Tibial artery (tissue), 4 donors: ENCODE data around the gene ARHGEF7.

Source experiments
- DNase-seq, 2 donors: peaks; one replicate each; pipeline ENCODE4 v3.0.0-alpha.2; 2019
- H3K27ac ChIP-seq, 2 donors: fragments of 200-600 bp; sonication (generic) in 1 of 2; 1 replicate in 1 of 2; 2 replicates in 1 of 2; pipeline ENCODE4 v1.5.1; 2018 to 2019; ENCODE audit warnings: mild to moderate bottlenecking in 1 of 2
- H3K27me3 ChIP-seq, 2 donors: fragments of 200-600 bp; sonication (generic) in 1 of 2; one replicate each; pipeline versions ENCODE4 v1.5.1 to v1.6.0; 2016 to 2019
- H3K36me3 ChIP-seq, 3 donors: fragments of 200-600 bp; sonication (generic) in 2 of 3; one replicate each; pipeline ENCODE4 v1.5.1; 2016 to 2019; ENCODE audit warnings: mild to moderate bottlenecking in 2 of 3
- H3K4me1 ChIP-seq, 4 donors: fragments of 200-600 bp; sonication (generic) in 2 of 4; 1 replicate in 3 of 4; 2 replicates in 1 of 4; pipeline ENCODE4 v1.5.1; 2016 to 2019
- H3K4me3 ChIP-seq, 2 donors: fragments of 200-600 bp; sonication (generic) in 1 of 2; 1 replicate in 1 of 2; 2 replicates in 1 of 2; pipeline ENCODE4 v1.5.1; 2018 to 2019; ENCODE audit warnings: mild to moderate bottlenecking in 2 of 2
- H3K9me3 ChIP-seq, 3 donors: fragments of 200-600 bp; sonication (generic) in 1 of 3; one replicate each; pipeline ENCODE4 v1.5.1; 2016 to 2019
- CTCF ChIP-seq, 2 experiments: fragments of 200-600 bp in 1 of 2; fragments of 450-650 bp in 1 of 2; IDR thresholded peaks; one replicate each; pipeline ENCODE4 v1.5.1; 2017 to 2019; ENCODE audit warnings: antibody characterized with exemption in 2 of 2, mild to moderate bottlenecking in 1 of 2, moderate library complexity in 1 of 2
- intact Hi-C: fragments of 100-400 bp; cut with DNase I; formaldehyde crosslinking; loops from one replicate; pipeline ENCODE4 v1.15.0; 2023; ENCODE audit warnings: low total_unique reads

ARHGEF7 gene

DNA sequence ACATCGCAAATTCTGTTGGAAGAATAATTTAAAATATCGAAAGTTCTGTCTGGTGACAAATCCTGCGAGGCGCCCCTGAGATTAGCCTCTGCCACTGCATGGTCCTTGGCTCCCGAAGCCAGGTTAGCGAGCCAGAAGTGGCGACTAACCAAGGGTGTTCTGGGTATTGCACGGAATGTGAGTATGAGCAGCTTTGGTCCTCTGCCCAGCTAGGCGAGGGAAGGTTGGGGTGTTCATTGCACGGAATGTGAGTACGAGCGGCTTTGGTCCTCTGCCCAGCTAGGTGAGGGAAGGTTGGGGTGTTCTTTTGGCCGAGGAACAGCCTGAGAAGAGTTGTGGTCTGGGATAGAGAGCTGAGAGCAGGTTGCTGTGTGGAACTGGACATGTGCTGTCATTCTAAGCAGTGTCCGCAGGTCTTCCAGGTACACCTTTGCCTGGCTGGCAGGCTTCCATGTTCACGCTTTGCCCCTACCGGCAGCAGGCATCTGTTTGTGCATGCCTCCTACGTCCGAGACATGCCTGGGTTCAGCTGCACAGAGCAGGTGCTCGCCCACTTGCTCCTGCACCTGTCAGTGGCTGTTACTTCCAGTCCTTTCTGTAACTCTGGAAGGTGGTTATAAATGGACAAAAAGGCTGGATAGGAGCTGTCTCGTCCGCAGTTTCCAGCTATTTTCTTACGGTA, 187.1 kb downstream of the ARHGEF7 start:
- Histone ChIP-seq H3K36me3 (peaks cover 73 to 90% (median 88%) of the 10 kb centered on the region in 3 donors), H3K9me3 (no peaks in the 10 kb centered on the region), H3K27ac (no peak overlapping the region), H3K4me3 (no peak overlapping the region), H3K27me3 (no peaks in the 10 kb centered on the region), H3K4me1 (no peaks in the 10 kb centered on the region)
- no peak for TF ChIP-seq CTCF (IDR thresholded peaks at IDR 0.05)
- no peak for DNase-seq
- intact Hi-C loops = no loop called here

GRCh38 chr13:111303559-111303958, 188.4 kb downstream of the ARHGEF7 start:
- H3K27me3 ChIP-seq = no peaks in the 10 kb centered on the region
- no peaks in the 10 kb centered on the region for H3K4me1 ChIP-seq
- H3K4me3 ChIP-seq = no peak overlapping the region
- H3K27ac ChIP-seq = no peak overlapping the region
- no peaks in the 10 kb centered on the region for H3K9me3 ChIP-seq
- intact Hi-C loops = no loop called here
- no peak for TF ChIP-seq CTCF (IDR thresholded peaks at IDR 0.05)
- peaks cover 79 to 94% (median 92%) of the 10 kb centered on the region in 3 donors for H3K36me3 ChIP-seq
- no peak for DNase-seq

DNA sequence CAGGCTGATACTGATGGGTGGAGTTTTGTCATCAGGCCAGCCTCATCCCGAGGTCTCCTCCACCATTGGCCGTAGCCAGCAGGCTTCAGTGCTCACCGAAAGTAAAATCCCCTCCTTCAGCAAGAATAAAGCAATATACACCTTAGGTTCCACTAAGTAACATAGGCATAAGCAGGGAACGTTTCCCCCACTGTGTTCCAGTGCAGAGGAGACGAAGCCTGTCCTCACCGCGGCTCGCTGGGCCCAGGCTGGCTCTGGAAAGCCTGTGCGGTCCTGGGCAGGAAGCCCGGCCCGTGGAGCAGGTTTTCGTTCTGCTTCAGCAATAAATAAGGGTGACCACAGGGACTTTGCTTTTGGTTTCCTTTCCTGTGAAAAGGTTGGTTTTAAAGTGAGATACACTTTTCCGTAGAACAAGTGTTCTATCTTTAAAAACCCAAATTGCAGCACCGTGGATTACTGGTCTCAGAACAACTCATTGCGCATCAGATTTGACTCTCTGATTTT, 189.0 kb downstream of the ARHGEF7 start:
- Histone ChIP-seq H3K36me3 (peaks cover 78 to 93% (median 90%) of the 10 kb centered on the region in 3 donors), H3K9me3 (no peaks in the 10 kb centered on the region), H3K27me3 (no peaks in the 10 kb centered on the region), H3K4me1 (no peaks in the 10 kb centered on the region), H3K4me3 (no peak overlapping the region), H3K27ac (no peak overlapping the region)
- TF ChIP-seq CTCF (IDR thresholded peaks at IDR 0.05) = no peak
- no peak for DNase-seq
- intact Hi-C loops = no loop called here

- H3K4me1 ChIP-seq = no peaks in the 10 kb centered on the region
- intact Hi-C loops = no loop called here
- peaks cover 78 to 89% (median 86%) of the 10 kb centered on the region in 3 donors for H3K36me3 ChIP-seq
- no peak overlapping the region for H3K4me3 ChIP-seq
- H3K27me3 ChIP-seq = no peaks in the 10 kb centered on the region
- TF ChIP-seq CTCF (IDR thresholded peaks at IDR 0.05) = no peak
- no peak for DNase-seq
- no peaks in the 10 kb centered on the region for H3K9me3 ChIP-seq
- H3K27ac ChIP-seq = no peak overlapping the region
Observed at GRCh38 chr13:111304603-111305289, 189.6 kb downstream of the ARHGEF7 start.

- Histone ChIP-seq H3K9me3 (peaks cover 0 to 6% (median 4%) of the 10 kb centered on the region in 3 donors), H3K36me3 (peaks cover 14 to 47% (median 34%) of the 10 kb centered on the region in 3 donors), H3K27me3 (no peaks in the 10 kb centered on the region), H3K4me1 (peaks cover 0 to 18% (median 7%) of the 10 kb centered on the region in 4 donors), H3K27ac (no peak overlapping the region), H3K4me3 (no peak overlapping the region)
- TF ChIP-seq CTCF (IDR thresholded peaks at IDR 0.05) = no peak
- DNase-seq = no peak
- intact Hi-C loops = no loop called here
Observed at GRCh38 chr13:111312944-111313590, 198.0 kb downstream of the ARHGEF7 start.
